ENCODE data around the gene GPR15LG.
"Not testable (repeated sequence)": the region's sequence is repeated elsewhere in the genome, so short reads cannot be mapped to it uniquely, and the experiment has no call there.

GPR15LG gene

DNA sequence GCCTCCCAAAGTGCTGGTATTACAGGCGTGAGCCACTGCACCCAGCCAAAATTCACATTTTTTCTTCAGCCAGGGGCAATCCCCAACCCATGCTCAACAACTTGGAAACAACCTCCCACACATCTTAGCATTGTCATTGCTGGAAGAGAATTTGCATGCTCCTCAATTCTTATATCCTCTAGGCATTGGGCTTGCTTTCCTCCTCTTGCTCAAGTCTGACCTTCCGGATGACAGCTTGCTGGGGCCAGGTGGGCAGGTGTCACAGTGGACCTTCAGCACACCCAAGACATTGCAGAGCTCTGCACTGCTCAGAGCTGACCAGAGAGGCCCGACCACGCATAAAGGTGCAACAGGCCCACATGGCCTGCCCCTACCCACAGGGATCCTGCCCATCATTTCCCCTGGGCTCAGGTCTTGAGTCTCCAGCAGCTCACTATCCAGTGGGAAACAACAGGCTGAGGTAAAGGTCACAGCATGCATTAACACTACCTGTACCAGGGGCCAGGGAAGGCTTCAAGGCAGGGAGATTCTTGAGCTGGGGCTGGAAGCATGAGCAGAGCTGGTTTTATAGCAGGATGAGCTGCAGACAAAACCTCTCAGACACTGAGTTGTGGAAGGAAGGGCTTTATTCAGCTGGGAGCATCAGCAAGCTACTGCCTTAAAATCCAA is 6.8 kb upstream of the GPR15LG start:
- no peak for DNase-seq

- not testable (repeated sequence) for DNase-seq
Measured at GRCh38 chr10:84167289-84167653, 6.3 kb upstream of the GPR15LG start.

GRCh38 chr10:84168382-84168781 is 5.2 kb upstream of the GPR15LG start:
- not testable (repeated sequence) for DNase-seq

DNA sequence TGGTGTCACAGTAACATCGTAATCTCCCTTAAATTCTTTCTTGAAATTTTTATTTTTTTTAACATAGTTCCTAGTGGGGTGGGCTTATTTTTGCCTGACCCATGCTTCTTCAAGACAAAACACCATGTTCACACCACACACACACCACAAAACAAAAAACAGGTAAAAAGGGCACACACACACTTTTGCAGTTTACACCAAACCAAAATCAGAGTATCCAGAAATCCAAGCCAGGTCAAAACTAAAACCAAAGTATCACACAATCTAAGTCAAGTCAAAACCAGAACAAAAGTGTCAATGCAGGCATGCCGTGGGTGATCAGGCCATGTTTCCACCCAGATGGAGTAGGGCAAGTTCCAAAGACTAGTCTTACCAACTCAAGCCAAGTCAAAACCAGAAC is 2.4 kb upstream of the GPR15LG start:
- not testable (repeated sequence) for DNase-seq

- not testable (repeated sequence) for DNase-seq
Measured at GRCh38 chr10:84171700-84172466, 1.7 kb upstream of the GPR15LG start.

DNA sequence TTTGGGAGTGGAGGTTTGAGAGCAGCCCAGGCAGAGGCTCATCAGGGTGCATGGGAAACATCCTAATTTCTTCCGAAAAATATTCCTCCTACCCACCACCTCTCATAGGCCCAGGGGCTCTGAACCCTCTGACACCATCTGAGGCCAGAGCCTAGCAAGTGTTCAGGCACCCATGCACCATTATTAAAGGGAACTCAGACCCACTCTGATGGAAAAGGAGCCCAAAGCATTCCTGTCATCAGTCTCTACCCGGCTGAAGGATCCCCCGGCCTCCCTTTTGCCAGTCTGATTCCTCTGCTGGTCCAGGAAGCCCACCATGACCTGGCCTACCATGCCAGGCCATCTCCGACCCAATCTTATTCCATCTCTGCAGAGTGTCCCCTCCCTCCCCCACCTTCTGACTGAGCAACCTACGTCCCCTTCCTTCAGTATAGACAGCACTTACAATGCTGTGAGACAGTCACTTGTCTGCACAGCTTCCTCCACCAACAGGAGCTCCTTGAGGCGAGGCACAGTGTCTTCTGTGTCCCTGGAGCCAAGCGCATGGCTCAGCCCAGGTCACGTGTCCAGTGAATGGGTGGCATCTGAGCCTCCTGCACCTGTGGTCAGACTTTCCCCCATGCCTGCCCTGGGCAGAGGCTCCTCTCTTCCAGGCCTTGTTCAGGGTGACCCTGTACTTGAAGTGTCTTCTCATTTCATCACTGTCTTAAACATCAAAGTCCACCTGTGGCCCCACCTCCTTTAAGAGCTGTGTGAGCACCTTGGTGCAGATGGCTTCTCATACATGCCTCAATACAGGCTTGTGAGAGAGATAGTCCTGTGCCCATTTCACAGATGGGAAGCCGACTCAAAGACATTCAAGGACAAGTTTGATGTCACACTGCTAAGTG is 889 bp upstream of the GPR15LG start:
- DNase-seq = no peak

DNA sequence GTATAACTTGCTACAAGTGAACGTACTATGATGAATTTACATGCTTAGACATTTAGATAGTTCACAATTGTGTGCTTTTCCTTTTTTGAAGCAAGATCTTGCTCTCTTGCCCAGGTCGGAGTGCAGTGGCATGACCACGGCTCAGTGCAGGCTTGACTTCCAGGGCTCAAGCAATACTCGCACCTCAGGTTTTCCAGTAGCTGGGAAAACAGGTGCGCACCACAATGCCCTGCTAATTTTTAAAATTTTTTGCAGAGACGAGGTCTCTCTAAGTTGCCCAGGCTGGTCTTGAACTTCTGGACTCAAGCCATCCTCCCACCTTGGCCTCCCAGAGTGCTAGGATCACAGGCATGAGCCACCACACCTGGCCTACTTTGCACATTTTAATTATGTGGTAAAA is 1.8 kb downstream of the GPR15LG start:
- DNase-seq = no peak

DNA sequence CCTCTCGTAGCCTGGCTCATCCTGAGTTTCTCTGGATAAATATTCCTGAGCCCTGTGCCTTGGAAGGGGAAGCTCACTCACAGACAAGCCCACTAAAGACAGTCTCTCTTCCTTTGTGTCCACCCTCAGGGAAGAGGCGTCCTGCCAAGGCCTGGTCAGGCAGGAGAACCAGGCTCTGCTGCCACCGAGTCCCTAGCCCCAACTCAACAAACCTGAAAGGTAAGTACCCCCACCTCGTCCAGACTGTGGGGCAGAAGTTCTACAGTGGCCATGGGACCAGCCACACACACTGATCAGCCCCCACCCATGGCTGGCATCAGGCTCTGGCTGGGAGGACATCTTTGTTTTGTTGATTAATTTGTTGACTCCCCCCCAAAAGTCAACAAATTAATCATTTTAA is 2.8 kb downstream of the GPR15LG start:
- DNase-seq = no peak

DNA sequence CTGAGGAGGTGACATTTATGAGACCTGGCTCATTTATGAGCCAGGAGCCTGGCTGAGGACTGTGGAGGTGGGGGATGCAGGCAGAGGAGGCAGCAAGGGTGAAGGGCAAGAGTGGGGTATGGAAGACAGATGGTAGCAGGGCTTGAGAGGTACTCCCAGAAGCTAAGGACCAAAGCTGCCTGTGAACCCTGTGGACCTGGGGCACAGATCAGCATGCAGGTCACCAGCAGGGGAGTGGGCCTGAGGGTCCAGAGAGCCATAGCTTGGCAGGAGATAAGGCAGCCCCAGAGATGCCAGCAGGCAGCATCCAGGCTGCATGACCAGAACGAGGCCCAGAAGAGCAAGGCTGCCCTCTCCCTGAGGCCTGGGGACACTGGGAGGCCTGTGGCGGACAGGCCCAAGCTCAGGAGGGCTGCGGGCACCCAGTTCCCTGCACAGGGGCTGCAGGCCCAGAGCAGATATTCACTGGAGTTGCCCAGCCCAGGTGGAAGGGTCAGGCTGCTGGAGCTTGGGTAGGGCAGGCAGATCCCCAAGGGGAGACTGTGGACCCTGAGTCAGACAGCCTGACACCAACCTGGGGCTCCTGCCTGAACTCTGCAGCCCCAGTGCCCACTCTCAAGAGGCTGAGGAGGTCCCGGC is 3.4 kb downstream of the GPR15LG start:
- no peak for DNase-seq

DNA sequence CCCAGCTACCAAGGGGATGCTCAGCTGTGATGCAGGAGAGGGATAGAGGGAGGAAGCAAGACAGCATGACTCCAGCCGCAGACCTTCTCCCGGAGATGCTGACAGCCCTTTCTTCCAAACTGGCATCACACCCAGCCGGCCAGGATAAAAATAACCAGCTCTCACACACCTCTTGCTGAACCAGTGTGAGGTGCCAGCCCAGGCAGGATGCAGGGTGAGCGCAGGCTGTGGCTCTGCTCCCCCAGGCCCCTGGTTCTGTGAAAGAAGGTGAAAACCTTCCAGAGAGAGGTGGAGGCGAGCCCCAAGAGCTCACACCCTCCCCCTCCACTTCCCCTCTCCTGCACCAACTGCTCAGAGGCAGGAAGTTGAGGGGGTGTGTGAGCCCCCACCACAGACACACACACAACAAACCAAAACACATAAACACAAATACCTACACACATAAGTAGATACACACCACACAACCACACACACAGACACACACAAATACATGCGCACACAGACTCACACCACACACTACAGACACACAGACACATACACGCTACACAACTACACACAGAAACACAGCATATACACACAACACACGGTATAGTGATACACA is 4.0 kb downstream of the GPR15LG start:
- DNase-seq = peak; percentile 45

DNA sequence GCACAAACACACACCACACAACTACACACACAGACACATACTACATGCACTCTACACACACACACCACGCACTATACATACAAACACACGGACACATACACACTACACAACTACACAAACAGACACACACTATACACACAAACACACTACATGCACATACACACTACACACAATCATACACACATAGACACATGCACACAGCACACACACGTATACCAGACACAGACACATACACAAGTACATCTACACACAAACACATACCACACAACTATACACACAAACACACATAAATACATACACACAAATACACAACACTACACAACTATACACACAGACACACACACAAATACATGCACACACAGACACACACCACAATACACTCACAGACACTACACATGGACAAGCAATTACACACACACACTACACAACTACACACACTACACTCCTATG is 4.6 kb downstream of the GPR15LG start:
- DNase-seq = no peak

DNA sequence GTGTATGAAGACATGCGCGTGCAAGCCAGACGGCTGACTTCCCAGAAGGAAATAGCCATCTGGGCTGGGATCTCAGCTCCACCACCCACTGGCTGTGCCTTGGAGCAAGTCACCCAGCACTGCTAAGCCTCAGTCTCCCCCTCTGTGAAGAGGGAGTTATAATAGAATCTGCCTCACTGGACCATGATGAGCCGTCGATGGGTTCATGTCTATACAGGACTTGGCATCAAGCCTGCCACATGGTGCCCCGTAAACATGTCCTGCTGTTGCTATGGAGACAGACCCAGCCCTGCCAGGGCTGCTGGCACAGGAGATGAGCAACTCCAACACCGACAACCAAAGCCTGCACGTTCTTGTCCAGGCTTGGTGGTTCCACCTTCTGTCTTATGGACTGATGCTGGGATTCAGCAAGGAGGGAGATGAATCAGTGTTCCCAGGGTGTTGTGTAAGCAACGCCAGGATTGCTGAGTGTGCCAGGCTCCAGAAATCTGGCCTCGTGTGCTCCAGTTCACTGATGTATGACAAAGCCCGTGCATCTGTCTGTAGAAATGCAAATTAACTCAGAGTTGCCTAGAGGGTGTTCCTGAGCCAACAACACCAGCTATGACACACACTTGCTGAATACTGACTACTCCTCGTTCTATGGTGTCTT is 5.6 kb downstream of the GPR15LG start:
- no peak for DNase-seq

GRCh38 chr10:84180386-84180785 is 6.8 kb downstream of the GPR15LG start:
- not testable (repeated sequence) for DNase-seq

DNA sequence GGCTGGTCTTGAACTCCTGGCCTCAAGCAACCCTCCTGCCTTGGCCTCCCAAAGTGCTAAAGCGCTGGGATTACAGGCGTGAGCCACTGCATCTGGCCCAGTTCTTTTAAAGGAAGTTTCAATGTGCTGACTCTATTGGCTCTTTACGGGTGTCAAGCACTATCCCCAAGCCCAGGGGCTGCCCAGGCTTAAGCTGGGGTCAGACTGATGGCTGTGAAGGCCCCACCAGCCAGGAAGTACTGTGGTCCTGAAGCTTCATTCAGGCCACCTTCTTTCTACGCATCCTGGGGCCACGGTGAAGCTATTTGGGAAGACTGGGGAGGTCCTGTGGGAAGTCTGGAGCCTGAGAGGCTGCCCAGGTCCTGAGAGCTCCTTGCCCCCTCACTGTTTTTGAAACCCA is 8.0 kb downstream of the GPR15LG start:
- no peak for DNase-seq

DNA sequence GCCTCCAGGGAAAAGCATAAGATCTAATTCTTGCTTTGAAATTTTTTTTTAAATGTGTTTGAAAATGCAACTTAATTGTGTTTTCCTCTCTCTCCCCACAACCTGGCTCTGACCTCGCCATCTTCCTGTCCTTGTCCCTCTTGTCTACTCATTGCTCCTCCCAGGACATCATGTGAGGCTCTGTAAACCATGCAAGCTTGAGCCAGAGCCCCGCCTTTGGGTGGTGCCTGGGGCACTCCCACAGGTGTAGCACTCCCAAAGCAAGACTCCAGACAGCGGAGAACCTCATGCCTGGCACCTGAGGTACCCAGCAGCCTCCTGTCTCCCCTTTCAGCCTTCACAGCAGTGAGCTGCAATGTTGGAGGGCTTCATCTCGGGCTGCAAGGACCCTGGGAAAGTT is 10.9 kb downstream of the GPR15LG start:
- DNase-seq = no peak

GRCh38 chr10:84185526-84186175 is 12.1 kb downstream of the GPR15LG start:
- DNase-seq = no peak

DNA sequence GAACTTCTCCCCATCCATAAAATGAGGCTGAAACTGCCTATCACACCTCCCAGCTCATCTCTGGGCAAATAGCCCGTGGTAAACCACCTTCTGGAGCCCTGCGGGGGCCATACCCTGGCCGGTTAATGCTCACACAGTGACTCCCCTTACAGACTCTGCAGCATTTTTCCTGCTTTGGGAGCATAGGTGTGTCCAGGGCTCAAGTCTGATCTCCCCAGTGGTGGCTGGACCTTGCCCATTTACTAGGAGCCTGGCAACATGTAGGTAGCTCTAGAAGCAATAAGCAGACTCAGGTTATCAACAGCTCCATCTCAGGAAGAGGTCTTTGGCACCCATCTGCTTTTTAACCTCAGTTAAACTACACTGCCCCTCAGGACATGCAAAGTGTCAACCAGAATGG is 15.2 kb downstream of the GPR15LG start:
- DNase-seq = no peak

- no peak for DNase-seq
Measured at GRCh38 chr10:84190621-84191020, 17.0 kb downstream of the GPR15LG start.

GRCh38 chr10:84191106-84191505 is 17.5 kb downstream of the GPR15LG start:
- DNase-seq = no peak

DNA sequence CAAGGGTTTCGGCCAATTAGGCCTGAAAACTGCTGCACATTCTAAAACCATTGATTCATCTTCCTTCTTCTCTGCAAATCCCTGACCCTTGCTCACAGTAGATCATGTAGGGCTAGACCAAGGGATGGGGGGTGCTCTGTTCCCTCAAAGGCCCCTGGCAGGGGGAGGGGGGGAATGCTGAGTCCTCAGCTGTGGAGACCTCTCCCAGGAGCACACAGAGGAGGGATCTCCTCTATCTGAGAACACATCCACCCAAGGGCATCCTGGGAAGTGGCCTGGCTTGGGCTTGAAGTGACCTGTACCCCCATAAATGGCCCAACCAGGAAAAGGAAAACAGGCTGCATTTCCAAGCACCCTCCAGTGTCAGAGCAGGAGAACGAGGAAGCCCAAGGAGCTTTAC is 19.7 kb downstream of the GPR15LG start:
- DNase-seq = no peak

- no peak for DNase-seq
Measured at GRCh38 chr10:84193846-84194423, 20.3 kb downstream of the GPR15LG start.

Measured in activated CD4-positive, alpha-beta T cell treated with anti-CD3 and anti-CD28 coated beads, Interleukin-10, Interleukin-2, amounts not matched to agents 100 ng/mL and 50 ng/mL, durations not matched to agents 16 hours and 8 hours (primary cell).